NCI-H1436 (cell line): Measurements from ENCODE around the gene EPRS1.
"Not testable (repeated sequence)": the region's sequence is repeated elsewhere in the genome, so short reads cannot be mapped to it uniquely, and the experiment has no call there.

Experiments used
- DNase-seq: peaks from one replicate; lab custom pipeline; 2025; lab: John Stamatoyannopoulos, UW

The EPRS1 gene

DNA sequence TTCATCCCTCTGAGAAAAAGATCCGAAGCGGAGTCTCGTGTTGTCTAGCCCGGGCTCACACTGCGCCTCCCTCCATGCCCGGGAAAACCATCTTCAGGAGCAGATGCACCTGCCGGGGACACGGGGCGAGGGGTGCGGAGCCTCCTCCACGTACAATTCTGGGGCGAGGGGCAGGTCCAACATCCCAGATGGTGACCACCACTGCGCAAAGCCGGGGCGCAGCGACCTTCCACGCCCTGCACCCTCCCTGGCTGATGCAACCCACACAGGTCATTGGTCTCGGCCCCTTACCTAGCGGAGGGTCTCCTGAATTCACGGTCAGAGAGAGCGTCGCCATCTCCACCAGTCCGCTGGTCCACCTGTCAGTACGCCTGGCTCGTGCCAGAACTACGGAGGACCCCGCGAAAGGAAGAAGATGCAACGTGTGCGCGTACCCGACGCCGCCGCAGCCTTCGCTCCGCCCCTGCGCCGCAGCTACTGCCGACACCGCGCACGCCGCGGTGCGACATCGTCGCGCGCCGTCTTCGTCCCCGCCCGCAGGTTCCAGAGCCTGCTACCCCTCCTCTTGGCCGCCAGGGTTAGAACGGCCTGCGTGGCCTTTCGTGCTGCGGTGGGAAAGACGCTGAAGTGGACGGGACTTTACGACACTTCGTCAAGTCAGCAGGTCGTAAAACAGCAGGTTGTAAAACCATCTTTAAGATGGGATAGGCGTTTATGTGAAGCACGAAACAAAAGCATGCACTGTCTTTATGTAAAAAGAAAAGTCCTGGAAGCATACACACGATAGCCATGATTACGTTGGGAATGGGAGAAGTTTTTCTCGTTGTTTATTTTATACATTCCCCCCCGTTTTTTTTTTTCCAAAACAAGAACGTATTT is at the start of gene EPRS1:
EPRS1 (minus strand) TSS at position 454 of the 879 bp plus-strand sequence; CDS start at position 337, 117 bp downstream.
- peak; percentile 99 for DNase-seq

DNA sequence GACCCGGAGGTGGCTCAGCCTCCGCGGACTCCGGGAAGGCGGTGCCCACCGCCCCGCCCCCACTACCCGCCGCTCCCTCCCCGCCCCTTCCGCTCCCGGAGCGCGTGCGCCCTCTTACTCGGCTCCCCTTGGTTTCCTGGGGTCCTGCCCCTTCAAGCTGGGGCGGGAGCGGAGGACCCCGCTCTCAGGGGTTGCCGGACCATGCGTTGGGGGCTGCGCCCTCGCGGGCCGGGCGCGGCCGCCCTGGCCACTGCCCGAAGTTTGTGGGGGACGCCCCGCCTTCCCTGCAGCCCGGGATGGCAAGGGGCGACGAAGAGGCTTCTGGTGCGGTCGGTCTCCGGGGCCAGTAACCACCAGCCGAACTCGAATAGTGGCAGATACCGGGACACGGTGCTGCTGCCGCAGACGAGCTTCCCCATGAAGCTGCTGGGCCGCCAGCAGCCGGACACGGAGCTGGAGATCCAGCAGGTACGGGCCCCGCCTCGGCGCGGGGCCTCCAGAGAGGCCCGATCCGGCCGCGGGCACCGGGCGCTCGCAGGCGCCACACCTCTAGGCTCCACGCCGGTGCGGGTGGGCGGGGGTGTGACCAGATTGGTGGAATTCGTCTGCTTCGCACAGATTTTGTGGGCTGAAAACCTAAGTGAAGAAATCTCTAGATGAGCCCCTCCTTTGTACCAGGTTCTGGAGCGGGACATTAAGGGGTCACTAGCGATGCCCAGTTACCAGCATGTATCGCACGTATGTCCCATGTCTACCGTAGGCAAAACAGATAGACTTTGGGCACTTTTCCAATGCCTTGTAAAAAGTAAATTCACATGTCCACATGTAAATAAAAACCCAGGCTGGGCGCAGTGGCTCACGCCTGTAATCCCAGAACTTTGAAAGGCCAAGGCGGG is 48.0 kb upstream of the EPRS1 start, which contains the start of gene IARS2:
IARS2 (plus strand) TSS at position 117 of the 896 bp plus-strand sequence; CDS start at position 202, 85 bp downstream.
- peak; percentile 94 for DNase-seq

DNA sequence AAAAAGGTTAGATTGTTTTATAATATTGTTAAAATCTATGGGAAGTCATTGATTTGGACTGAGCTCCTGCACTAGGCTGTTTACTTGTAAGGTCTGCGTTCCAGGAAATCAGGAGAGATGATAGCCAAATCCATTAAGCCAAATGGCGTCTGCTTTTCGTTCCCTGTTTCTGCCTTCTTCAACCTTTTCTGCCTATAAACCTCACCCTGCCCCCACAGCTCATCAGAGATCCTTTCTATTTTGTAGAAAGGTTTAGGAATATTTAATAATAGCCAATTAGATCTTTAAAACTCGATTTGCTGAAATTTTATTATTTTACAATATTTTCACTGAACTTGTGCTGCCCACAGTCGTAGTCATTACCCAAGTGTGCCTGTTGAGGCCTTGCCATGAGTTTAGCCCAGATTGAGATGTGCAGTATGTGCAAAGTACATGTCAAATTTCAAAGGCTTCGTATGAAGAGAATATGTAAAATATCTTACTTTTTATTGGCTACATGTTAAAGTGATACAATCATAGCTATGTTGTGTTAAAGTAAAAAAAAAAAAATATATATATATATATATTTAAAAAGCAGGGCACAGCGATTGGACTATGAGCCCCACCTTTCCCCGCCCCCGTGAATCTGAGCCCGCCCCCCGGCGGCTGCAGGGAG is 47.2 kb upstream of the EPRS1 start:
- DNase-seq, result no peak

DNA sequence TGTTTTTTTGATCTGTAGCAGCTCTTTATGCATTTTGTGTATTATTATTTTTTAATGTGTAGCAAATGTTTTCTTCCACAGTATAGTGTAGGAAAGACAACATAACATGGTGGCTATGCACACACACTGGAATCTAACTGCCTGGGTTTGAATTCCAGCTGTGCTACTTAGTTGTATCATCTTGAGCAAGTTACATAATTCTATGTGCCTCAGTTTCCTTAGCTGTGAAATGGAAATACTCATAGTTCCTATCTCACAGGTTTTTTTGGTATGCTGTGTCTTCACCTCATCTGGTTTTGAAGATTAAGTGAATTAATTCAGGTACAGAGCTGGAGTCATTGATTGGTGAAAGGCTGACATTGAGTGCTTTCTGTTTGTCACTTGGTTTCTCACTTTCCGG is 46.4 kb upstream of the EPRS1 start:
- DNase-seq, result no peak

DNA sequence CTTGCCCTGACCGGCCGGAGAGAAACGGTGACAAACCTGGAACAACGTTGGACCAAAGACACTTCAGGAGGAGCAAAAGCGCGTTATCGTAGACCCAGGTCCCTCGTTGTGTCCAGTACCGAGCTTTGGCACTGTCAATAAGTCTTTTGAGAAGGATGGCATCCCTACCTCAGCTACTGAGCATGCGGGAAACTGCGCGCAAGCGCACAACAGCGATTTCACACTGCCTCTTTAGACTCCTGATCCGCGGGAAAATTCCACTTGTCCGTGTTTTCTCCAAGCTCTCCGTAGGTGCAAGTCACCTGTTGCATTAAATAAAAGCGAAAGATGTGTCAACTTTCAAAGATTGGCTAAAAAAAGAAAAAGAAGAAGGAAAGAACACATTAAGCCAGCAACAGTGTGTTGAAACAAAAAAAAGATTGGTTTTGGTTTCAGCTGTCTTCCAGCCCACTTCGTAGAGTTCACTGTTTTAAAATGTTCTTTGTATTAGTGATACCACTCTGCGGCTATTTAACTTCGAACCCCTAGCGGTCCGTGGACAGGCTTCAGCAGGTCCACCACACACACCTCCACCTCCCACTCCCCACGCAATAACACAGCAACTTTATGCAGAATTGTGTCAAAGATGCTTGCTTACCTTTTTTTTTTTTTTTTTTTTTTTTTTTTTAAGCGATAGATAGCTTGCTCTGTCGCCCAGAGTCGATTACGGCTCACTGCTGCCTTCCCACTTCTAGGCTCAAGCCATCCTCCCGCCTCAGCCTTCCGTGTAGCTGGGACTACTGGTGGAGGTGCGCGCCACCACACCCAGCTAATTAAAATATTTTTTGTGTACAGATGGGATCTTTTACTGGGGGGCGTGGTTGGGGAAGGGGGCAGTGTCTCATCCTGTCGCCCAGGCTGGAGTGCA is 43.6 kb upstream of the EPRS1 start, which contains the start of gene BPNT1:
BPNT1 (minus strand) TSS at position 139 of the 907 bp plus-strand sequence. CDS start 9,942 bp downstream, outside the sequence.
- DNase-seq, result peak; percentile 97

DNA sequence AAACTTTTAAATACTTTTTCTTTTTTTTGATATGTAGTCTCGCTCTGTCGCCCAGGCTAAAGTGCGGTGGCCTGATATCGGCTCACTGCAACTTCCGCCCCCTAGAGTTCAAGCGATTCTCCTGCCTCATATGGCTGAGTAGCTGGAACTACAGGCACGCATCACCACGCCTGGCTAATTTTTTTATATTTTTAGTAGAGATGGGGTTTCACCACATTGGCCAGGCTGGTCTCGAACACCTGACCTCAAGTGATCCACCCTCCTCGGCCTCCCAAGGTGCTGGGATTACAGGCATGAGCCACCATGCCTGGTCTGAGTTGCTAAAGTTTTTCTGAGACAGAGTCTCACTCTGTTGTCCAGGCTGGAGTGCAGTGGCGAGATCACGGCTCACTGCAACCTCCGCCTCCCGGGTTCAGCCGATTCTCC is 40.0 kb upstream of the EPRS1 start:
- not testable (repeated sequence) for DNase-seq

DNA sequence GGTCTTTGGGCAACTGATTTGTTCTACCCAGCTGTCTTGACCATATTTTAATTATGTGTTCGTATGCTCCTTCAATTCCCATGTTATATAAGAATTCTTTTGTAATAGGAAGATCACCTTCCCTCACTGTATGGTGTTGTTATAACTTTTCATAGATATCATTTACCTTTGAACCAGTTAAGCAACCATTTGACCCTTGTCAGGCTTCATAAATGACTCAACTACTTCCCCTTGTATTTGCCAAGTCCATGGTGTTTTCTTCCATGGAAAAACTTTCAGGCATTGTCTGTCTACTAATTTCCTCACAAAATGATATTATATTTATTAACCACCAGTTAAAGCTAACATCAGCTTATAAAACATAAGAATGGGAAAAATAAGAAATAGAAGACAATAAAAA is 38.2 kb upstream of the EPRS1 start:
- DNase-seq, result no peak

DNA sequence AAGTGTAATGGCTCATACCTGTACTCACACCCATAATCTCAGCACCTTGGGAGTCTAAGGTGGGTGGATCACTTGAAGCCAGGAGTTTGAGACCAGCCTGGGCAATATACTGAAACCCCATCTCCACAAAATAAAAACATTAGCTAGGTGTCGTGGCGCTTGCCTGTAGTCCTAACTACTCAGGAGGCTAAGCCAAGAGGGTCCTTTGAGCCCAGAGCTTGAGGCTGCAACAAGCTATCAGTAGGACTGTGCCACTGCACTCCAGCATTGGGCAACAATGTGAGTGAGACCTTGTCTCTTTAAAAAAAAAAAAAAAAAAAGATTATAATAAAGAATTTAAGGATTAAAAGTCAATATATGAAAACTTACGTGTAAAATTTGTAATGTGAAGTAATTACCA is 31.6 kb upstream of the EPRS1 start:
- DNase-seq, result no peak

DNA sequence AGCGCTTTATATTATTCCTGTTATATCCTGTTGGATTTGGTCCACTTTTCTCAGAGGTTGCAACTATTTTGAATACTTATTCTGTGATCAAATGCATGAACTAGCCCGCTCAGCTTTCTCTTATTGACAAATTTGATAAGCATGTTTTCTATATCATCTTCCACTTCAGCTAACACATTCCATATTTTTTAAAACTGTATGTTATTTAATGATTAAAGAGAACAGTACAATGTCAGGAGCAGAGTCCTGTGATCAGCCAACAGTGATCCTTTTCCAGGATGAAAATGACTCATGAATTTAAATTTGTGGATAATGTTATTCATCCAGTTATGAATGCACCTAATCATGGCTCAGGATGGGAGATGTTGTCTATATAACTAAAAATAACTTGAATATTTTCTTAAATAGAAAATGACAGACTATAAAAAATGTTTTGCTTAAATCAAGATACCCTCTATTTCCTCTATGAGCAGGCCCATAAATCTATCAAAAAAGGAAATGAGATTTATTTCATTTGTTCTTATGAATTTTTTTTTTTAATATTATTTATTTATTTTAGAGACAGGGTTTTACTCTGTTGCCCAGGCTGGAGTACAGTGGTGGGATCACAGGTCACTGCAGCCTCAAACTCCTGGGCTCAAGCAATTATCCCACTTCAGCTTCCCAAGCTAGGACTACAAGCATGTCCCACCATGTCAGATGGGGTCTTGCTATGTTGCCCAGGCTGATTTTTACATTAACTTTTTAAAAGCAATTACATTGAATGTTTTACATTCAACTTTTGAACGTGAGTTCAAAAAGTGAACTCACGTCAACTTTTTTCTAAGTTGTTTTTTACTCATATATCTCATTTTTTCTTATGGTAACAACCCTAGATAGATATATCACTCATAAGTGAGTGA is 30.8 kb upstream of the EPRS1 start:
- DNase-seq, result no peak

DNA sequence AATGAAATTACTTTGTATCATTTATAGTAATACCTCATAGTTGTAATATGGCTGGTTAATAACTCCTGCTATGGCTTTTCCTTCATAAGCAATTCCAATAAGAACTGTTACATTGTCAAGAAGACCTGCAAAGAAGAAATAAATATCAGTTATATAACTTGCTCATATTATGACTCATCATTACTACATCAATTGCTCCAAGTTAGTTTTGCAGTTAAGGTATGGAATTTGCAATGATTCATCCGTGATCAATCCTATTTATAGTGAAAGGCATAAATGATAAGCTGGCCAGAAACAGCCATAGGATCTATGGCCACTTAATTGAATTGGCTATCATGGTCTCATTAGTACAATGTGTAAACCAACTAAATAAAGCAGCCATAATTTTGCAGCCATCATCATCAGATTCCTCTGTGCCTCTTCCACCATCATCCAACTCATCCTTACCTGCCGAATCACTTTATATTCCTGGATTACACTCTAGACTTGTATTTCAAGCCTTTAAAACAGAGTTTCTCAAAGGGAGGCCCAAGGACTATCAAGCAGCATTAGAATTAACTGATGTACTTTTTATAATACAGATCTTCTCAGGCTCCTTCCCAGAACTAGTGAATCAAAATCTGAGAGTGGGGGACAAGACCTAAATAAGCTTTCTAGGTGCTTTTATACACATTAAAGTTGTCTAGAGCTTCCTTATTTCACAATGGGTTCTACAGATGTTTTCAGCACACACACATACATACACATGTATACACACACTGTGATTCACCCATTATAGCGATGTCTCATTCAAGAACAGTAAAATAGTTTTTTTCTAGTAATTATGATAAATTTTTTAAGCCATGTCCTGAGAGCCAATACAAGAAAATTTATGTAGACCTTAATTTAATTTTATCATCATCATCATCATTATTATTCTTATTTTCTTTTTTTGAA is 21.2 kb upstream of the EPRS1 start:
- no peak for DNase-seq

DNA sequence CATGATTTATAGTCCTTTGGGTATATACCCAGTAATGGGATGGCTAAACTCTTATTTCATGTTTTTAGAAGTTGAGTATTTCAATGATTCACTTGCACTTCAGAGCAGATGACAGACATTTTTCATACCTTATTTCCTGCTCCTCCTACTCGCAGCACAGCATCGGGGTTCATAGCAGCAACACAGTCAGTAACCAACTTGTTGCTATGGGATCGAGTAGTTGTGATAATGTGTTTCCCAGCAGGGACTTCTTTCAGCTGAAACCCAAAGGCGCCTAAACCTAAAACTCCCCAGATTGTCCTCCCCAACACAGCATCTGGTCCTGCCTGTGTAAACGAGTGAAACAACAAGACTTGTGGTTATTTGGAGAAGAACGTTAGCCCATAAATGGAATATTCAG is 16.3 kb upstream of the EPRS1 start:
- DNase-seq, result no peak

DNA sequence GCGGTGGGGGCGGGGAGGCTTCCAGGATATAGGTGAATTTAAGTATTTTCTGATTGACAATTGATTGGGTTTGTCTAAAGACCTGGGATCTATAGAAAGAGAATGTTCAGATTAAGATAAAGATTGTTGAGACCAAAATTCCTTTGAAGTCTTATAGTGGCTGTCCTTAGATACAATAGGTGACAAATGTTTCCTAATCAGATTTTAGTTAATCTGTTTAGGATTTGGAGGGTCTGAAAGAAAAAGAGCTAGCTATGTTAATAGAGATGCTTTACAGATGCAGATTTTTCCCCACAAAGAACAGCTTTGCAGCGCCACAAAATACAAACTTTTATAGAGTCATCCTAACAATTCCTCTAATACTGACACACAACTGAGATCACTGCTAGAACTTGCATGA is 14.6 kb upstream of the EPRS1 start:
- DNase-seq, result no peak

DNA sequence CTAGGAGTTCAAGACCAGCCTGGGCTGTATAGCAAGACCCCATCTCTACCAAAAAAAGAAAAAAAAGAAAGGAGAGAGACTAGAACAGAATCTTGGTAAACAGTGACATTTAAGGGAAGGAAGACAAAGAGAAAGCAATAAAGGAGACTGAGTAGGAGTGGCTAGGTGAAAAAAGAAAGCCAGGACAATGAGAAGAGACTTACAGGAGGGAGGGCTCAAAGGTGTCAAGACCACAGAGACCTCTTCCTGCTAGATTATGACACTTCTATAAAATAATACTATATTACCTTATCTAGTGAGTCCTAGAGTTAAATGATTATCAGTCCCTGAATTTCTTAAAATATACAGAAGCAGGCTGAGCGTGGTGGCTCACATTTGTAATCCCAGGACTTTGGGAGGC is 10.1 kb upstream of the EPRS1 start:
- no peak for DNase-seq

DNA sequence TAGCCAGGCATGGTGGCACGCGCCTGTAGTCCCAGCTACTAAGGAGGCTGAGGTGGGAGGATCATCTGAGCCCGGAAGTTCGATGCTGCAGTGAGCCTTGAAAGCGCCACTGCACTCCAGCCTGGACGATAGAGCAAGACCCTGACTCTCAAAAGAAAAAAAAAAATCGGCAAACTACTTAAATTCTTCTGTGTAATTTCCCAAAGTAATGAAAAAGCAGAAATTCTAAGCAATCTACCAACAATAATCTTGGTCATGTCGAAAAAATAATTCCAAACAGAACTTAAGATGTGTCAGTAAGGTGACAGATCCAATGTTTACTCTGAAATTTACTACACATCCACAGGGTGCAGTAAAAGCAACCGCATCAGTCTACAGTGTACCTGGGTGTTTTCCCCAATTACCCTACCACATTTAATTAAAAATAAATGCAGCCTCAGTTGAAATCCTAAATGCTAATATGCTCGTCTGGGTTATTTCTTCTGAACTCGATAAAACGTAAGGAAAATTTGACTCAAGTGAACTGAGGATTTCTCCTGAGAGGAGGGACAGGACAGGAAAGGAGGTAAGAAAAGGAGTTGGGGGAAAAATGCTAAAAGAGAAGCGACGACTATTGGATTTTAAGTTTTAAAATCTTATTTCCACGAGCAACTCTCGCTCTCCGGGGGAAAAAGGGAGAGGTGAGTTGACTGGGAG is 801 bp downstream of the EPRS1 start:
- DNase-seq, result no peak

DNA sequence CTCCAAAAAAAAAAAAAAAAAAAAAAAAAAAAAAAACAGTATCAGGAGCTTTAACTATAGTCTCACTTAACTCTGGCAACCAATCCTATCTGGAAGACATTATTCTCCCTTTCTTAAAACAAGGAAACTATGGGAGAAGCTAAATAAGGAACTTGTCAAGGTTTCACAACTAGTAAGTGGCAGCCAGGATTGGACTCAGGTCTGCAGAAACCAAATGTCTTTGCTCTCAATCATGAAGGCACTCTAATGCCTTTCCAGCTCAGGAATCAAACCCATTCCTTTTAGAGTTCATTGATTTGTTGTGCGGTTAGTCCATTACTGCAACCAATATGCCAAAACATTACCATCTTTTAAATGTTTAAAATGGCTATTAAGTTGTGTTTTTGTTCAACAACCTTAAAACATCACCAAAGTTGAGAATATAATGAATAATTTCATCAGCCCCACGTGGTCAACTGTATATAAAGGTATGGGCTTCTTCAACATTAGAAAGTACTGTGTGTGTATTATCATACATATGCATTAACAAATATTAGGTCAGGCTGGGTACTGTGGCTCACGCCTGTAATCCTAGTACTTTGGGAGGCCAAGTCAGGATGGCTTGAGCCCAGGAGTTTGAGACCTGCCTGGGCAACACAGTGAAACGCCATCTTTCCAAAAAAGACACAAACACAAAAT is 1.5 kb downstream of the EPRS1 start:
- DNase-seq, result no peak

DNA sequence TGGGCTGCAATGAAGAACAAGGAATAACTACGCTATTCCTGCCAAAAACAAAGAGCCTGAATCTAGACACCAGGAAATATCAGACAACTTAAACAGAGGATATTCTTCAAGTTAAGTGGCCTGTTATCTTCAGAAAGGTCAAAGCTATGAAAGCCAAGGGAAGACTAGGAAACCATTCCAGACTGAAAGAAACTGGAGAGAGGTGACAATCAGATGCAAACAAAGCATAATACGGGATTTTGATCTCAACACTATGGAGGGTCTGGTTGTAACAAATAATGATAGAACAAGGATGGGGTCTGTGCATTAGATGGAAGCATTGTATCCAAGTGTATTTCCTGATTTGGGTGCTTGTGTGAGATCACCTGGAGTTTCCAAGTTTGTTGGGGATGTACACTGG is 2.7 kb downstream of the EPRS1 start:
- DNase-seq, result no peak

DNA sequence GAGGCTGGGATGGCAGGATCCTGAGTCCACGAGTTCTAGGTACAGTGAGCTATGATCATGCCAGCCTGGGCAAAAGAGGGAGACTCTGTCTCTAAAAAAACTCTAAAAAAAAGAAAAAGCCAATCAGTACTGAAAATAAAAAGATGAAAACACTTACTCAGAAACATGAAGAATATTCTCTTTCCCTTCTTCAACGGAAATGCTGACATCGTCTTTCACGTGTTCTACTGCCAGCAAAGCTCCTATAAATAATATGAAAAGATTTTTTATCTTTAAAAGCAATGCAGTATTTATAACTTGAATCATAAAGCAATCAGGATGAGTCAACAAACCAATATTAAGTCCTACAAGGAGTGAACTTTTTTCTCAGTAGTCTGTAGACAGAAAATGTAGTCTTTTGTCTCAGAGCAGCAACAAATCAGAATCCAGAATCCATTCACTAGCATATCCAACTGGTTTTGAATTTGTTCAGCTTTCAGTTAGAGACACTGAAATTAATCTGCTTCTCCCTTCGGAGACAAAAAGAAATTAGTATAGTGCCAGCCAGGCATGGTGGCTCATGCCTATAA is 6.2 kb downstream of the EPRS1 start:
- DNase-seq, result no peak
